Activated CD4-positive, alpha-beta T cell treated with anti-CD3 and anti-CD28 coated beads, Interleukin-2, amount 50 U/mL, for 48 hours (primary cell): Measurements from ENCODE around the gene NFKBIA.
A peak's percentile ranks its signal among the peaks of the same experiment; 100 is the strongest.
"Not testable (repeated sequence)": the region's sequence is repeated elsewhere in the genome, so short reads cannot be mapped to it uniquely, and the experiment has no call there.

Source experiments
- DNase-seq, 2 experiments: peaks; one replicate each; pipeline ENCODE4 v3.0.0-alpha.2; 2020

NFKBIA gene

DNA sequence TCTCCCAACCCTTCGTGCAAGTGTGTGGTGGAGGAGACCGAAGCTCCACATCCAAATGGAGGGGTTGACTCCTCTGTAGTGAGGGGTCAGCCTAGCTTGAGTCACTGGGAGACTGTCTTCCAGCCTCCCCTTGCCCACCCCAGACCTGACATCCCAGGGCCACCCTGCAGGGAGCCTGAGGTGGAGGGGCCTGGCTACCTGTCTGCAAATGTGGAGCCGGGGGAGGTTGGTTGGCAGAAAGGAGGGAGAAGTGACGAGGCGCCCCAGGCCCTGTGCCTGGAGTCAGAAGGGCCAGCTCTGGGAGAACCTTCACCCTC lies 37.5 kb downstream of the NFKBIA start:
- no peak for DNase-seq

GRCh38 chr14:35366521-35366976 lies 38.0 kb downstream of the NFKBIA start:
- DNase-seq: no peak

DNA sequence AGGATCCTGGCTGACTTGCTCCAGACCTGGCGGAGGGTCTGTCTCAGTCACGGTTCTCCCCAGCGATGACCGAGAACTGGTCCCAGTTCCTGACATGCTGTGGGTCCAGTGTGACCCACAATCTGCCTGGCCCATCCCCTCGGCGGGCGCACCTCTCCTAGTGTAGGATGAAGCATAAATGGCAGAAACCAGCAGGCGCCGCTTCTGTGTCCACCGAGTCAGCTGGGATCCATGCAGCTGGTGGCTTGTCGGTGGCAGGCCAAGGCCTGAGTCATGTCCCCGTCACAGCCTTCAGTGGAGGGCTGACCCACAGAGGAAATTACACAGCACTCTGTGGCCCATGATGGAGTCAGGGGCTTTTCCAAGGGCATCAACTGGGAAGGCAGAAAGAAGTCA lies 38.5 kb downstream of the NFKBIA start:
- DNase-seq: peak; percentile 50 to 65

DNA sequence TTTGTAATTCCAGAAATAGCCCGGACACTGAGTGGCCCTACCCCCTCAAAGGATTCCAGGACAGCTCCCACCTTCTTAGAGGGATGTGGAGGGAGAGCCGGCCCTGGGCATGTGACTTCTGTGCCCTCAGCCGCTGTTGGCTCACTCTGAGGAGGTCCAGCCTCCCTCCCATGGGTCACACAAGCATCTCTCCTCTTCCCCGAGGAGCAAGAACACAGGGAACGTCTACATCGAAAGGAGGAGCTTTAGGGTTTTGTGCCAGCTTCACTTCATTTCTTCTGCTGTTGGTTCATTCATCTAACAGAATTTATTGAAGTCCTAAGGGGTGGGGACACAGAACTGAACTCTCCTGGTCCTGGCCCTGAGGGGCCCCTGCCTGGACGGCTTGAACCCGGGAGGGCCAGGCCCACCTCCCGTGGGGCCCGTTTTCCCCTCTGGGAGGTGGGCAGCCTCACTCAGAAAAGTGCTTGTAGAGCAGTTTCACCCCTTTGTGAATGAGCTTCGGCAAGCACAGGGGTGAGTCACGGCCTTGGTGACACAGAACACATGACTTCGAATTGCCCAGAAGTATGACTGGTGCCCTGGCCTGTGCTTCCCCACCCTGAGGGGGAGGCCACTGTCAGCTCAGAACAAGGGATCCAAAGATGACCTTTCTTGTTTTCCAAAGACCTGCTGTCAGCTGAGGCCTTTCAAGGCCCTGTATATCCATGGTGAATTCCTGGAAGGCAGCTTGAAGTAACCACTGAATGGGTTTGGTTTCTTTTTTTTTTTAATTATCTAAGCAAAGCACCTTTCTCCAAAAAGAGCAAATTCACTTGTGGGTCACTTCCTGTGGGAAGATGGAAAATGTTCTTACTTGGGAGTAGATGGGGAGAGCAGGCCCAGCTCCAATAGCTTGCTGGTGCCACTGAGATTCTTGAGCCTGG lies 39.2 kb downstream of the NFKBIA start:
- DNase-seq: peak; percentile 82 to 88

DNA sequence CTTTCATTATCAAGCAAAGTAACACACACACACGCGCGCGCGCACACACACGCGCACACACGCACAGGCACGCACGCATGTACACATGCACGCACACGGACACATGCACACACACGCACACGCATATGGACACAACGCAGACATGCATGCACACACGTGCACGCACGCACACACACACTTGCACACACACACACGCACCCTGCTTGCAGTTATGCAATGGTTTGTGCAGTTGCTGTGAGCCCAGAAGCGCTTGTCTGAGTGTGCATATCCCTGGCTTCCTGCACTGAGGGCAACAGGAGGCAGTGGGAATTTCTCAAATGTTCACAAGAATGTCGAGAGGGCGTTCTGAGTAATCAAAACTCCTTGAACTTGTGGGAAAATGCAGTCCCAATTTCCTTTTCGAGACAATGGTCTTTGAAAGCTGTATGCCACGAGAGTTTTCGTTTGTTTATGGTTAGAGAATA lies 41.6 kb downstream of the NFKBIA start:
- DNase-seq: no peak

- DNase-seq: no peak
These were observed 42.1 kb downstream of the NFKBIA start for GRCh38 chr14:35362450-35362849.

DNA sequence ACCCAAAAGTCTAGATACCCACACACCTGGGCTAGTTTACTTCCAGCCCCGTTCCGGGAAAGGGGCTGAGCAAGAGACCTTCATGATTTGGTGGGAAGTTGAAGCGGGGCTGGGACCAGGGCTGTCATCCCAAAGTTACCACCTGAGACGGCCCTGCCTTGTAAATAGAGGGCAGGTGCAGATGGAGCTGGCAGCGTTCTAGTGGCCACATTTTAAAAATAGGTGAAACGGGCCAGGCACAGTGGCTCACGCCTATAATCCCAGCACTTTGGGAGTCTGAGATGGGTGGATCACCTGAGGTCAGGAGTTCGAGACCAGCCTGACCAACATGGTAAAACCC lies 43.4 kb downstream of the NFKBIA start:
- DNase-seq: no peak

DNA sequence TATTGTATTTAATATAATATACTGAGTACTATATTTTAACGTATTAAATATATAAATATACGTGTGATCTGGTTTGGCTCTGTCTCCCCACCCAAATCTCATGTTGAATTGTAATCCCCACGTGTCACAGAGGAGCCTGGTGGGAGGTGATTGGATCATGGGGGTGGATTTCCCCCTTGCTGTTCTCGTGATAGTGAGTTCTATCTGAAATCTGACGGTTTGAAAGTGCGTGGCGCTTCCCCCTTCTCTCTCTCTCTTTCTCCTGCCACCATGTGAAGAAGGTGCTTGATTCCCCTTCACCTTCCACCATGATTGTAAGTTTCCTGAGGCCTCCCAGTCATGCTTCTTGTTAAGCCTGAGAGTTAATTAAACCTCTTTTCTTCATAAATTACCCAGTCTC lies 44.9 kb downstream of the NFKBIA start:
- not testable (repeated sequence) for DNase-seq

DNA sequence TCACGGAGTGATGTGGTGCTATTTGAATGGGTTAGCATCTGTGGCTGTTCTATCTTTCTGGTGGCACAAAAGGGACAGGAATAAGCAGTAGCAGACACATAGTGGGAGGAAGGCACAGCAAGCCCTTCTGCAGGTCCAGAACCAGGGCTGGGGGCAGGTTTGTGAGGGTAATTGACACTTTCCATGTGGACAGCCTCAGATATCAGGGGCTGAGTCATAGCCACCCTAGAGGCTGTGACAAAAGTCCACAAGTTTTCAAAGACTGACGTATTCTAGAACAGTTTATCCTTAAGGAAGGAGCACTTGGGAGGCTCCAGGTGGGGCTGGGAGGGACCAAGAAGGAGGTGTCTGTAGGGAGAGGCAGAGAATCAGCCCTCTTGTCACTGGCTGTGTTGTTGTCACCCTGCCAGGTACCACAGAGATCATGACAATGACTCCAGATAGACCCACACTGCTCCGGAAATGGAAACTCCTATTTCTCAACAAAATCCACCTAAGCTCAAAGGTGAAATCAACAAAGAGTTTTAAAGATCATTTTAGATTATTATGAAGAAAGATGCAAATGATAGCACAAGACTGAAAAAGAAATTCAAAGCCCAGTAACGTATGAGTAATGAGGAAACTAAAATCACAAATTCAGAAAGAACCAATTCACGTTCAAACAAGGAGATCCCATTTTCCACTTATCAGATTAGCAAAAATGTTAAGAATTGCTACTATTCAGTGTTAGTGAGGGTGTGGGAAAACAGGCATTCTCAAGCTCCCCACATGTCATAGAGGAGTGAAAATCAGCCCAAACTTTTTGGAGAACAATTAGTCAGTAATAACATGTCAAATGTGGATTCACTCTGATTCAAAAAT lies 48.3 kb downstream of the NFKBIA start:
- peak; percentile 58 to 71 for DNase-seq

DNA sequence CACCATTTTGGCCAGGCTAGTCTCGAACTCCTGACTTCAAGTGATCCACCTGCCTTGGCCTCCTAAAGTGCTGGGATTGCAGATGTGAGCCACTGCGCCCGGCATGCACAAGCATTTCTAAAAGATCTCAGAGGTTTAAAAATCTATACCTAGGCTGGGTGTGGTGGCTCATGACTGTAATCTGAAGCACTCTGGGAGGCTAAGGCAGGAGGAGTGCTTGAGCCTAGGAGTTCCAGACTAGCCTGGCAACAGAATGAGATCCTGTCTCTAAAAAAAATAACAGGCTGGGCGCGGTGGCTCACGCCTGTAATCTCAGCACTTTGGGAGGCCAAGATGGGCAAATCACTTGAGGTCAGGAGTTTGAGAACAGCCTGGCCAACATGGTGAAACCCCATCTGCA lies 49.3 kb downstream of the NFKBIA start:
- not testable (repeated sequence) for DNase-seq

DNA sequence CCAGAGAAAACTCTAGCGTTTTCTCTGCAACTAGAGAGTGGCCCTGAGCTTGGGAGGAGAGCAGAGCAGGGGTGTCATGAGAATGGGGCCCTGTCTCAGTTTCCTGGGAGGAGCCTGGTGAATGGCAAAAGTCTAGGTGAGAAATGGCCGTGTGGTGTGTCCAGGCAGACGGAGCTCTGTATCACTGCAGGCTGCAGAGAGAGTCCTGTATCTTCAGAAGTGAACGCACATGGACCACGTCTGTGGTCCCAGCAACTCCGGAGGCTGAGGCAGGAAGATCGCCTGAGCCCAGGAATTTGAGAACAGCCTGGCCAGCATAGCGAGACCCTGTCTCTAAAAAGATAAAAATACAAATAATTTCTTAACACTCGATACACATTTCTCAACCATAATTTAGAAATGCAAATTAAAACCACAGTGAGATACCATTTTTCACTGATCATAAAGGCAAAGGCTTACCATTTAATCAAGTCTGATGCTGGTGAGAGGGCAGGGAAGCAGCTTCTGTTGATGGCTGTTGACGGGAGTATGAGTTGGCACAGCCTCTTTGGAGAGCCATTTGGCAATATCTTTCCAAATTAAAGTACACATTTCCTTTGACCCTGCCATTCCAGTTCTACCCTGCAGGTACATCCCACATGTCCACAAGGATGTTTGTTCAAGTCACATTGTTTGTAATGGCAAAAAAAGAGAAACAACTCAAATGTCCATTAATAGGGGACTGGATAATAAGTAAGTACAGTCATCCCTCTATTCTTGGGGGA lies 51.0 kb downstream of the NFKBIA start:
- DNase-seq: no peak

GRCh38 chr14:35352274-35353233 lies 52.0 kb downstream of the NFKBIA start:
- DNase-seq: no peak

DNA sequence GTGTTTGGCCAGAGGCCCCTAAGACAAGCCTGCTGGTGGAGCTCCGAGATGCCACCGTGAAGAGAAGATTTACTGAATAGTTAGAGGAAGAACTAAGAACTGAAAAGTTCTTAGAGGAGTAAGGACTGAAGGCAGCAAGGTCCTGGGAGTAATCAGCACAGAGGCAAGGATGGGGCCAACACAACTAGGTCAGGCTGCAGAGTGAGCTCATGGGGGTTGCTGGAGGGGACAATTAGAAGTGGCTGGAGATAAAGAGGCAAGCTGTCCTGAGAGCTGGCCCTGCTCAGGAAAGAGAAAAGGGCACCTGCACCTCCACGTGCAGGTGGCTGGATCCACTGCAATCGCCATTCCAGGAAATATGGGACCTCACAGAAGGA lies 52.7 kb downstream of the NFKBIA start:
- DNase-seq: no peak
